Endothelial cell of umbilical vein (primary cell): ENCODE results near the gene FUT9. TPM values are rescaled to one million over a fixed set of nuclear protein-coding genes. Genes with fewer than 3 reads are reported as not detected.

ENCODE experiments used
- BruUV-seq: library from RNA; stranded (reverse); fragments of 400-500 nt; replicated peaks from 2 replicates; lab custom pipeline; 2021; lab: Mats Ljungman, UMichigan
- CTCF ChIA-PET: fragments of 300-600, 350-600 bp; sonication (Branson Sonifier 250); formaldehyde crosslinking; loops from one replicate; lab custom pipeline; 2021; ENCODE audit warnings: antibody characterized with exemption, inconsistent platforms; lab: Charles Lee
- POLR2A ChIA-PET: fragments of 300-600, 350-600 bp; sonication (Branson Sonifier 250); formaldehyde crosslinking; loops from one replicate; lab custom pipeline; 2021; ENCODE audit warnings: antibody characterized with exemption, inconsistent platforms; lab: Charles Lee
- DNase-seq: peaks from one replicate; pipeline ENCODE4 v3.0.0-alpha.2; 2011; ENCODE audit warnings: low read depth, low spot score
- FAIRE-seq: peaks from 2 replicates; lab custom pipeline; 2011; peaks lifted over from hg19 to GRCh38; lab: Jason Lieb, UNC
- H2AFZ ChIP-seq: 2 replicates; pipeline ENCODE4 v1.6.0; 2012; ENCODE audit warnings: low read depth, low read length, control low read depth, inconsistent platforms
- H3K27ac ChIP-seq: 2 replicates; pipeline ENCODE4 v1.5.1; 2011; ENCODE audit warnings: low read depth, mild to moderate bottlenecking, control low read depth, low read length, moderate library complexity; ENCODE audit not compliant: insufficient read depth
- H3K27me3 ChIP-seq, 2 experiments: 2 replicates each; pipeline versions ENCODE4 v1.6.0 to v1.6.1; 2011; ENCODE audit warnings: low read length in 2 of 2, mixed read lengths in 1 of 2; ENCODE audit not compliant: control insufficient read depth in 2 of 2, insufficient read depth in 2 of 2
- H3K36me3 ChIP-seq, 2 experiments: 2 replicates in 1 of 2; 3 replicates in 1 of 2; pipeline ENCODE4 v1.5.1; 2011; ENCODE audit warnings: low read length in 2 of 2, mild to moderate bottlenecking in 1 of 2, moderate library complexity in 1 of 2; ENCODE audit not compliant: control insufficient read depth in 2 of 2, insufficient read depth in 2 of 2; ENCODE audit errors: extremely low read depth in 1 of 2
- H3K4me1 ChIP-seq: 3 replicates; pipeline ENCODE4 v1.5.1; 2011; ENCODE audit warnings: mild to moderate bottlenecking, low read length; ENCODE audit not compliant: control insufficient read depth, insufficient read depth; ENCODE audit errors: extremely low read depth
- H3K4me2 ChIP-seq: 2 replicates; pipeline ENCODE4 v1.6.1; 2011; ENCODE audit warnings: low read length, control low read depth, mixed read lengths; ENCODE audit not compliant: insufficient read depth
- H3K4me3 ChIP-seq, 3 experiments: fragments of 200-600 bp in 1 of 3; sonication (generic), shearing (Covaris generic) in 1 of 3; replicated peaks in 1 of 3; 2 replicates each; pipeline ENCODE4 v1.5.1; 2011 to 2016; ENCODE audit warnings: control low read depth in 3 of 3, low read length in 3 of 3, mild to moderate bottlenecking in 2 of 3, inconsistent platforms in 1 of 3, low read depth in 1 of 3, moderate library complexity in 1 of 3; ENCODE audit not compliant: insufficient read depth in 1 of 3
- H3K79me2 ChIP-seq: 2 replicates; pipeline ENCODE4 v1.6.0; 2012; ENCODE audit warnings: low read length, inconsistent platforms; ENCODE audit not compliant: control insufficient read depth, insufficient read depth
- H3K9ac ChIP-seq: replicated peaks from 2 replicates; pipeline ENCODE3; 2011; ENCODE audit warnings: low read length, control low read depth; ENCODE audit not compliant: insufficient read depth; ENCODE audit errors: extremely low read depth
- H3K9me1 ChIP-seq: replicated peaks from 3 replicates; pipeline ENCODE4 v1.6.0; 2011; ENCODE audit warnings: mild to moderate bottlenecking, low read length; ENCODE audit not compliant: control insufficient read depth, insufficient read depth; ENCODE audit errors: extremely low read depth
- H3K9me3 ChIP-seq: replicated peaks from 2 replicates; pipeline ENCODE4 v1.5.1; 2012; ENCODE audit warnings: low read length, inconsistent platforms; ENCODE audit not compliant: control insufficient read depth, insufficient read depth
- H4K20me1 ChIP-seq: replicated peaks from 2 replicates; pipeline ENCODE3; 2011; ENCODE audit warnings: mild to moderate bottlenecking, low read length; ENCODE audit not compliant: control insufficient read depth, insufficient read depth; ENCODE audit errors: extremely low read depth
- EZH2 ChIP-seq: IDR thresholded peaks from 2 replicates; pipeline ENCODE4 v1.6.1; 2012; ENCODE audit warnings: borderline replicate concordance, low read depth, mild to moderate bottlenecking, moderate library complexity, low read length, inconsistent platforms; ENCODE audit not compliant: severe bottlenecking
- FOS ChIP-seq: IDR thresholded peaks from 2 replicates; pipeline ENCODE4 v1.6.1; 2011; ENCODE audit warnings: mild to moderate bottlenecking, low read length, moderate library complexity, borderline replicate concordance; ENCODE audit not compliant: insufficient read depth
- GATA2 ChIP-seq: IDR thresholded peaks from 2 replicates; pipeline ENCODE4 v1.7.0; 2011; ENCODE audit warnings: low read depth, mild to moderate bottlenecking, moderate library complexity, mixed read lengths, low read length; ENCODE audit not compliant: insufficient read length, insufficient read depth
- JUN ChIP-seq: IDR thresholded peaks from 2 replicates; pipeline ENCODE4 v1.6.1; 2011; ENCODE audit warnings: borderline replicate concordance, low read depth; ENCODE audit not compliant: insufficient read length, insufficient read depth
- POLR2A ChIP-seq: IDR thresholded peaks from 2 replicates; pipeline ENCODE4 v1.6.1; 2012; ENCODE audit warnings: low read depth, mild to moderate bottlenecking, control low read depth, low read length
- POLR2AphosphoS5 ChIP-seq: IDR thresholded peaks from 2 replicates; pipeline ENCODE4 v1.6.1; 2012; ENCODE audit warnings: low read depth, mild to moderate bottlenecking, control low read depth, low read length, moderate library complexity; ENCODE audit not compliant: insufficient read depth
- dilution Hi-C: fragments of 300-500 bp; cut with MboI; formaldehyde crosslinking; loops from one replicate; pipeline ENCODE4 v1.15.0; 2019; ENCODE audit warnings: low sequenced_read_pairs; ENCODE audit not compliant: extremely low pct_ligation_motif_present
- intact Hi-C: fragments of 100-400 bp; cut with micrococcal nuclease; formaldehyde crosslinking; loops from one replicate; pipeline ENCODE4 v1.10.0; 2022
- polyA plus RNA-seq, 4 experiments: library from polyadenylated mRNA; depleted of rRNA in 3 of 4; stranded (reverse) in 3 of 4; unstranded in 1 of 4; fragments of >200 nt; gene quantifications; 2 replicates each; pipeline versions ENCODE4 v1.2.1 to v1.2.3, GENCODE V29; 2011 to 2012; ENCODE audit warnings: missing spikeins in 1 of 4
- total RNA-seq: library from RNA; stranded (reverse); gene quantifications from 2 replicates; pipeline ENCODE4 v1.2.3, GENCODE V29; 2021
- TF ChIP-seq, protein P1 (sequence below): IDR thresholded peaks from 2 replicates; pipeline ENCODE4 v1.6.1; 2011; ENCODE audit not compliant: insufficient read depth, insufficient read length
- TF ChIP-seq, protein P2 (sequence below), 2 donors: IDR thresholded peaks; 1 replicate in 1 of 2; 2 replicates in 1 of 2; pipeline ENCODE4 v1.5.1; 2011; ENCODE audit warnings: low read length in 2 of 2, mild to moderate bottlenecking in 2 of 2, moderate library complexity in 2 of 2, control low read depth in 1 of 2, inconsistent platforms in 1 of 2, low read depth in 1 of 2; ENCODE audit not compliant: insufficient read depth in 1 of 2; ENCODE audit errors: extremely low read depth in 1 of 2

The FUT9 gene
- total and polyA plus RNA-seq, 2 donors (not counting 3 experiments of a cell fraction or from before 2014, with no cell fraction given): not detected

DNA sequence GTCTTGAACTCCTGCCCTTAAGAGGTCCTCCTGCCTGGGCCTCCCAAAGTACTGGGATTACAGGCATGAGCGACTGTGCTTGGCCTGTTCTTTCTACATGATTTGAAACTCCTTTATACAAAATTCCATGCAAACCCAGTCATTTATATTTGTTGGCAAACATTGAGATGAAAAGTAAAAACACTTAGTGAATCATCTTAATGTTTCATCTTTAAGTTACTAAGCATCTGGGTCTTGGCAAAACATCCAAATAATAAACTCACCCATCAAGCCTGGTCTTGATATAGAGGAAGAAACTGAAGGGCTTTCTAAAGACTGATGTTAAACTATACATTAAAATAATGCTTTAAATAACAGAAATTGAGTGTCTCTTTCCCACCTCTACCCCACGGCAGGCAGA, 95.1 kb downstream of the FUT9 start:
- dilution Hi-C loops: no loop called here
- Histone ChIP-seq H4K20me1 (no peaks in the 10 kb centered on the region), H3K4me2 (no peak overlapping the region), H3K4me3 (no peak overlapping the region), H3K4me1 (no peaks in the 10 kb centered on the region), H3K9me1 (no peaks in the 10 kb centered on the region), H3K27ac (no peak overlapping the region), H3K79me2 (no peaks in the 10 kb centered on the region), H3K9me3 (peaks cover 5% of the 10 kb centered on the region), H3K36me3 (no peaks in the 10 kb centered on the region), H3K27me3 (no peaks in the 10 kb centered on the region), H3K9ac (no peak overlapping the region), H2AFZ (no peak overlapping the region)
- intact Hi-C loops: no loop called here
- ChIA-PET CTCF (no interaction called here), POLR2A (no interaction called here)
- TF ChIP-seq, protein P1, sequence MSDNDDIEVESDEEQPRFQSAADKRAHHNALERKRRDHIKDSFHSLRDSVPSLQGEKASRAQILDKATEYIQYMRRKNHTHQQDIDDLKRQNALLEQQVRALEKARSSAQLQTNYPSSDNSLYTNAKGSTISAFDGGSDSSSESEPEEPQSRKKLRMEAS: no peak
- TF ChIP-seq, protein P2, sequence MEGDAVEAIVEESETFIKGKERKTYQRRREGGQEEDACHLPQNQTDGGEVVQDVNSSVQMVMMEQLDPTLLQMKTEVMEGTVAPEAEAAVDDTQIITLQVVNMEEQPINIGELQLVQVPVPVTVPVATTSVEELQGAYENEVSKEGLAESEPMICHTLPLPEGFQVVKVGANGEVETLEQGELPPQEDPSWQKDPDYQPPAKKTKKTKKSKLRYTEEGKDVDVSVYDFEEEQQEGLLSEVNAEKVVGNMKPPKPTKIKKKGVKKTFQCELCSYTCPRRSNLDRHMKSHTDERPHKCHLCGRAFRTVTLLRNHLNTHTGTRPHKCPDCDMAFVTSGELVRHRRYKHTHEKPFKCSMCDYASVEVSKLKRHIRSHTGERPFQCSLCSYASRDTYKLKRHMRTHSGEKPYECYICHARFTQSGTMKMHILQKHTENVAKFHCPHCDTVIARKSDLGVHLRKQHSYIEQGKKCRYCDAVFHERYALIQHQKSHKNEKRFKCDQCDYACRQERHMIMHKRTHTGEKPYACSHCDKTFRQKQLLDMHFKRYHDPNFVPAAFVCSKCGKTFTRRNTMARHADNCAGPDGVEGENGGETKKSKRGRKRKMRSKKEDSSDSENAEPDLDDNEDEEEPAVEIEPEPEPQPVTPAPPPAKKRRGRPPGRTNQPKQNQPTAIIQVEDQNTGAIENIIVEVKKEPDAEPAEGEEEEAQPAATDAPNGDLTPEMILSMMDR (IDR thresholded peaks at IDR 0.05; ENCODE audit: extremely low read depth in 1 of 2, insufficient read depth in 1 of 2, low read depth in 1 of 2, low read length in 2 of 2): no peak
- TF ChIP-seq FOS: no peak
- TF ChIP-seq GATA2: no peak
- TF ChIP-seq POLR2A: no peak
- TF ChIP-seq JUN: no peak
- no peak for TF ChIP-seq POLR2AphosphoS5
- TF ChIP-seq EZH2: no peak
- BruUV-seq: no TSS peak
- FAIRE-seq (no peak), DNase-seq (no peak)
